Ishikawa (cell line): ENCODE measurements around the gene PANK3.

ENCODE experiments used
- CEBPB ChIP-seq: IDR thresholded peaks from 2 replicates; pipeline ENCODE4 v1.6.1; 2012
- CREB1 ChIP-seq: IDR thresholded peaks from 2 replicates; pipeline ENCODE4 v1.6.1; 2012; ENCODE audit warnings: low read depth
- EGR1 ChIP-seq: IDR thresholded peaks from 2 replicates; pipeline ENCODE4 v1.6.1; 2012
- EP300 ChIP-seq: IDR thresholded peaks from 2 replicates; pipeline ENCODE4 v1.6.1; 2012; ENCODE audit warnings: borderline replicate concordance
- FOXM1 ChIP-seq: IDR thresholded peaks from 2 replicates; pipeline ENCODE4 v1.6.1; 2012; ENCODE audit warnings: low read depth, borderline replicate concordance
- MAX ChIP-seq: IDR thresholded peaks from 2 replicates; pipeline ENCODE4 v1.6.1; 2012
- NFIC ChIP-seq: IDR thresholded peaks from 2 replicates; pipeline ENCODE4 v1.6.1; 2012
- RAD21 ChIP-seq: IDR thresholded peaks from 2 replicates; pipeline ENCODE4 v1.6.1; 2012; ENCODE audit warnings: low read depth
- REST ChIP-seq: IDR thresholded peaks from 2 replicates; pipeline ENCODE4 v1.6.1; 2012; ENCODE audit warnings: low read depth, mild to moderate bottlenecking
- TAF1 ChIP-seq: IDR thresholded peaks from 2 replicates; pipeline ENCODE4 v1.6.1; 2012; ENCODE audit warnings: low read depth, mild to moderate bottlenecking
- TCF12 ChIP-seq: IDR thresholded peaks from 2 replicates; pipeline ENCODE4 v1.6.1; 2012; ENCODE audit warnings: low read depth
- TEAD4 ChIP-seq: IDR thresholded peaks from 2 replicates; pipeline ENCODE4 v1.6.1; 2012
- USF1 ChIP-seq: IDR thresholded peaks from 2 replicates; pipeline ENCODE4 v1.6.1; 2012
- YY1 ChIP-seq: IDR thresholded peaks from 2 replicates; pipeline ENCODE4 v1.6.1; 2012; ENCODE audit warnings: low read depth
- ZBTB7A ChIP-seq: IDR thresholded peaks from 2 replicates; pipeline ENCODE4 v1.6.1; 2012; ENCODE audit warnings: low read depth

The PANK3 gene

GRCh38 chr5:168527756-168528295 is 51.3 kb downstream of the PANK3 start:
- TF ChIP-seq EP300 = no peak
- TF ChIP-seq USF1 = no peak
- TF ChIP-seq YY1 = no peak
- TF ChIP-seq NFIC = no peak
- no peak for TF ChIP-seq TAF1
- TF ChIP-seq CEBPB = no peak
- TF ChIP-seq MAX = no peak
- no peak for TF ChIP-seq FOXM1
- no peak for TF ChIP-seq TEAD4
- TF ChIP-seq EGR1 = no peak
- TF ChIP-seq RAD21 = no peak

GRCh38 chr5:168525856-168526255 is 53.3 kb downstream of the PANK3 start:
- TF ChIP-seq USF1 (0 out of 2 replicates have a peak, but pooled peaks have one; percentile 13), TAF1 (no peak), RAD21 (no peak), TEAD4 (no peak), MAX (no peak), ZBTB7A (no peak), CREB1 (no peak), EGR1 (no peak)

- TF ChIP-seq REST (no peak), ZBTB7A (no peak), RAD21 (no peak), TEAD4 (no peak), CREB1 (no peak), USF1 (no peak), EGR1 (no peak), YY1 (no peak), CEBPB (no peak), TAF1 (no peak), NFIC (no peak), MAX (no peak), TCF12 (no peak), FOXM1 (no peak)
These were observed 65.2 kb downstream of the PANK3 start for GRCh38 chr5:168513861-168514428.

GRCh38 chr5:168502563-168503237 is 76.5 kb downstream of the PANK3 start:
- TF ChIP-seq REST (no peak), MAX (no peak), USF1 (no peak), TEAD4 (no peak), RAD21 (no peak), CEBPB (no peak)
